Stimulated activated CD4-positive, alpha-beta T cell treated with anti-CD3 and anti-CD28 coated beads, Interleukin-15, amount 100 ng/mL, for 24 hours (primary cell): ENCODE measurements around the gene BCL10.
A peak's percentile ranks its signal among the peaks of the same experiment; 100 is the strongest.
"Not testable (repeated sequence)": the region's sequence is repeated elsewhere in the genome, so short reads cannot be mapped to it uniquely, and the experiment has no call there.

Source experiments
- DNase-seq: peaks from one replicate; pipeline ENCODE4 v3.0.0-alpha.2; 2020

Gene BCL10

GRCh38 chr1:85262985-85263384 is 13.4 kb downstream of the BCL10 start:
- no peak for DNase-seq

GRCh38 chr1:85259912-85260274 is 16.5 kb downstream of the BCL10 start:
- DNase-seq = no peak

DNA sequence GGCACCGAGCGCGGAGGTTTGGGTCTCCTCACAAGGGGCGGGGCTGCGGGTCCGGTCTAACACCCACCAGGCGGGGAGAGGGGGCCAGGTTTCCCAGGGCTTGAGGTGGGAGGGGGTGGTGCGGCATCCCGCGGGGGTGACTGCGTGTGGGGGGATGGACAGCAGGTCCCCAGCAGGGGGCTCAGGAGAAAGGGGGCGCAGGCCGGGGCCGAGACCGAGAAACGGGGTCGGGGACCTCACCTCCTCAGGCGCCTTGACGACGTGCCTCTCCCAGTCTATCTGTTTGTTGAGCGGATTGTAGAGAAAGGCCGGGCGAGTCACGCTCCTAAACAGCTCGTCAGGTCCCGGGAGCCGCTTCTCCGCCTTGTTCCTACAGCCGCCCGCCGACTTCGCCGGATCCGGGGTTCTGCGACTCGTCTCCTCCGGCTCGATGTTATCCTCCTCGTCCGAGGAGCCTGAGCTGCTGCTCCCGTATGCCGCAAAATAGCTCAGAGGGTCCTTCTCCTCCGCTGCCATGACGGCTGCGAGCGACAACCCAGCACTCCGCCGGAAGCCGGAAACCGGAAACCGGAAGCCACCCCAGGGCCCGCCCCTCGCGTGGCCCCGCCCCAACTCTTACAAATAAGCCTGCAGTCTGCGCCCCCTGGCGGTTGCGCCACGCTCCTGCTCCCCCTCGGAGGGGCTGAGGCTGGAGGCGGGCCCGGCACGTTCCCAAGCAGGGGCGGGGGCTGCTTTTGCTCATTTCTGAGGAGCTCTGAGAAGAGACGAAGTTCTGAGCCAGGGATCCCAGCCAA is 17.1 kb downstream of the BCL10 start, which contains the start of gene C1orf52:
TSS of gene C1orf52 (minus strand) at position 545 of the 794 bp plus-strand sequence. CDS start at position 516, 29 bp downstream.
- DNase-seq = peak; percentile 97

DNA sequence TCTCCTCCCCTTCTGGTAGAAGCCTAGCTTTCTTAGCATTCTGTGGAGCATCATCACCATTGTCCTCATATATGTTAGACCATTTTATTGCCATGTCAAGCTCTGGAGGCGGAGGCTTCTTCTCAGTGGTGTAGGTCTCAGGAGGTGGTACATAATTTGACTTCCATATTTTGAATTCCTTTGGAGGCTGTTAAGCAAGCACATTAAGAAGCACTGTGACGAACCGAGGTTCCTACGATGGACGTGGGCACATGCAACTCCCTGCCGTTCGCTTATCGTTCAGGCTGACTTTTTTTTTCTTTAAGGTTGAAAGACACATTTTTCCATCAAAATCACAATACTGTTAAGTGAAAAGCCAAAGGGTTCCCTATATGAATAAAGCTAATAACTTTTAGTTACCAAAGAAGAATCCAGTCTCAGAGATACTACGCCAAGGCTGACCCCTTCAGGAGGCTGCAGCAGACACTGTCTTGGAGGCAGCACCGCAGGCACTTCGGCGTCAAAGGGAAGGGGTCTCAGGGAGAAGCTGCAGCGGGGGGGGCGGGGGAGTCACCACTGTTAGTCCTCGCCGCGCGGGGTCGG is 17.8 kb downstream of the BCL10 start:
- no peak for DNase-seq

DNA sequence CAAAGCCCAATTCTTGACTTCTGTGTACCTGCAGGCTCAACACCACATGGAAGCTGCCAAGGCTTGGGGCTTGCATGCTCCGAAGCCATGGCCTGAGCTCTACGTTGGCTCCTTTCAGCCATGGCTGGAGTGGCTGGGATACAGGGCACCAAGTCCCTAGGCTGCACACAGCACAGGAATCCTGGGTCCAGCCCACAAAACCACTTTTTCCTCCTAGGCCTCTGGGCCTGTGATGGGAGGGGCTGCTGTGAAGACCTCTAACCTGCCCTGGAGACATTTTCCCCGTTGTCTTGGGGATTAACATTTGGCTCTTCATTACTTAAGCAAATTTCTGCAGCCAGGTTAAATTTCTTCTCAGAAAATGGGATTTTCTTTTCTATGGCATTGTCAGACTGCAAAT is 27.4 kb downstream of the BCL10 start:
- DNase-seq = not testable (repeated sequence)

DNA sequence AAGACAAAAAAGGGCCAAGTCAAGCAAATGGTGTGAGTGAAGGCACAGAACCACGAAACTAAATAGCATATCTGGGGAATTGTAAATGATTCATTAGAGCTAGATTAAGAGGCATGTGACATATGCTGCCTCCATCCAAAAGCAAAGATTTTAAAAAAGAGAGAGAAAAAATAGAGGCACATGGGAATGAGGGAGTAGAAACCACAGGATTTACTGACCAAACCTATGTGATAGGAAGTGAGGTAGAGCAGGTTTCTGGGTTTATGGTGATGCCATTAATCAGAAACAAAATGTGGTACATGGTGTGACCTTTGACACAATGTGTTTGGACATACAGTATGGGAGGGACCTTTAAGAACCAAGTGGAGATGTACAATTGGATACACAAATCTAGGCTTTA is 30.5 kb downstream of the BCL10 start:
- DNase-seq = no peak

DNA sequence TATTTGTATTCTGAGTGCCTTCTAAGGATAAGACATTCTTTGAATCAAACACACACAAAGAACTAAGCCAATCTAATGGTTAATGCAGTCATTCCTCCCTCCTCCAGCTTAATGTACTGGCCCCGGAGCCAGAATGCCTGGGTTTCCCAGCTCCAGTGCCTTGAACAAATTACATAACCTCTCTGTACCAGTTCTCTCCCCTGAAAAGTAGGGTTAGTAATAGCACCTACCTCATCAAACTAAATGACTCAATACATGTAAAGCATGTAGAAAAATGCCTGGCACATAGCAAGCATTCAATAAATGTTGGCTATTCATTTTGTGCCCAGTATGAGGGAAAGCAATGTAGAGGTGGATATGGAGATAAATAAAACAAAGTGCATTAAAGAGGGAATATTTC is 31.0 kb downstream of the BCL10 start:
- no peak for DNase-seq

DNA sequence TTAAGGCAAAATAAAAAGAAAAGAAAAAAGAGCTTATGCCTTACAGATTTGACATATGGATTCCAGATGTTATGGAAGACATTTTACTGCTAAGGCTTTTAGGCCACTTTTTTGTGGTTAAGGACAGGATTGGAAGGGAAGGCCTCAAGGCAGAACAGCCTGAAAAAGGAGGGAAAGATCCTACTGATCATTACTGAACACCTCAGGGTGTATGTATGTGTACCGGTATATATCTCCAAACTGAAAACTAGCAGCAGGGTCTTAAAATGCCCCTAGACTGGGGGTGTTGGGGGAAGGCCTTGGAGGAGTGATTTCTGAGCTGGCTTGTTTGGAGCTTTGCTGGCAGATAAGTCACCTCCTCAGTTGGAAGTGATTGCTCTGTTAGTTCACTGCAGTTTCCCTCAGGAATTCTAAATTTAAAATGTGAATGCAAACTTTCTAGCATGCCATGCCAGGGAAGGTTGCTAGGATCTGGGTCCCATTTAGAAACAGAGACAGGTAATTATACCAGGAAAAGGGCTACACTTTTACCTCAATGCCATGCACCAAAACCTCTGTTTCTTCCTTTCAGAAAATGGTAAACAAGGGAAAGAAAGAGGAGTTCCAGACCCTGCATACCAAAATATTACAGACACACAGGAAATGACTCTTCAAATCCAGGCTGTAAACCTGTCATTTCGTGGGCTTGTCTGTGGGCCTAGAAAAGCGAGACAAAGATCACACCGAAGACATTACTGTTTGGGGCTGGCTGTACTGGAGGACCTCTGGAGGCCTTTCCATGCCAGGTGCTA is 32.0 kb downstream of the BCL10 start:
- no peak for DNase-seq

- no peak for DNase-seq
These were observed 33.1 kb downstream of the BCL10 start for GRCh38 chr1:85243372-85243771.

DNA sequence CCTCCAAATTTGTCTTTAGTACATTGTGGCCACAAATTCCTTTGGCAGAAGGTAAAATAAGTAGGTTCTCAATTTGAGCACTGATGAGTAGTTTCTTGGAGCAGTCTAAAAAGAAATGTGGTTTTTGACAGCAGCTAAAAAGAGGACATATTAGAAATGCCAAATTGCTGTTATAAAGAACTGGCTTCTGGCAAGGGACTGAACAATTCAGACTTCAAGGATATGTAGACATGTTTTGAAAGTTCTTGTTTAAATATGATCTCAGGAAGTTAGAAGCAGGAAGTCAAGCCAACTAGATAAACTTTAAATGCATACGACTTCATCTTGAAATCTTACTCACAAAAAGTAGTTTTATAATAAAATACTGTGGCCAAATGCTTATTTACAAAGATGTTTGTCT is 35.8 kb downstream of the BCL10 start:
- no peak for DNase-seq

- DNase-seq = peak; percentile 17
These were observed 36.2 kb downstream of the BCL10 start for GRCh38 chr1:85240174-85240601.

DNA sequence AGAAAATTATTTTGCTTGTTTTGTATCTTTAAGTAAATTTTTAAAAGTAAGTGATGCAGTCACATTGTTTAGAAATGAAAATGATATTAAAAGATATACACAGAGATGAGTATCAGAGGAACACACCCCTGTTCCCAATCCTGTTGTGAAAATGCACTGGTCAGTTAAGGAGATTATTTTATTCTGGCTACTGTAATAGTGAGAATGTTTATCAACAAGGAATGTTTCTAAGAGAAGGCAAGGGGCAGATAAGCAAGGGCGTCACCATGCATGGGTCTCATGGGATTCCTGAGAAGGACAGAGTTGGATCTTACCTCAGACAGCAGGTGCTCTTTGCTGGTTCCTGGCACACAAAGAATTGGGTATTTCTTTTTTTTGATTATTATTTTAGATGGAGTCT is 38.8 kb downstream of the BCL10 start:
- no peak for DNase-seq

DNA sequence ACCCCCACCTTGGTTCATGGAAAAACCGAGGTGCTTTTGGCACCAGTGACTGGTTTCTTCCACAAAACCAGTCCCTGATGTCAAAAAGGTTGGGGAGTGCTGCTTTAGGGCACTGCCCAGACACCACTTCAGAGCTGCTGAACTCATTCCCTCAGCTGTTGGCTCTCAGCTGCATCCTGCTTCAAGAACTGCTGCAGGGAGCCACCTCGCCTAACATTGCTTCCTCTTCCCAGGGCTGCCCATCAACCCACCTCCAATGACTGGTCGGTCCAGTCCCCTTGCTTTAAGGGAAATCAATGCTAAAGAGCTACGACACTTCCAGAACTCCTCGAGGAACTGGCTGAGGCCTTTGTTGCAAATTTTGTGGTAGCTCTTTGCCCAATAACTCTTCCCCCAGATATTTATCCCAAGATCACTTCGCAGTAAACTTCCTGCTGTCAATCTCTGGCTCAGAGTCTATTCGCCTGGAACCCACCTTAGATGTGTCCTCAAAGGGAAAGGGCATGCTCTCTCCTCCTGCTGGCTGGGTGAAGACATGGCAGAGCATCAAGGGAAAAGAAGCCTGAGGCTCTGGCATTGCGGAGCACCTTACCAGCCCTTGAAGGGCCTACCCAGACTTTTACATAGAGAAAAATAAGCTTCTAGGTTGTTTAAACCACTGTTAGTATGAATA is 46.0 kb downstream of the BCL10 start:
- no peak for DNase-seq

DNA sequence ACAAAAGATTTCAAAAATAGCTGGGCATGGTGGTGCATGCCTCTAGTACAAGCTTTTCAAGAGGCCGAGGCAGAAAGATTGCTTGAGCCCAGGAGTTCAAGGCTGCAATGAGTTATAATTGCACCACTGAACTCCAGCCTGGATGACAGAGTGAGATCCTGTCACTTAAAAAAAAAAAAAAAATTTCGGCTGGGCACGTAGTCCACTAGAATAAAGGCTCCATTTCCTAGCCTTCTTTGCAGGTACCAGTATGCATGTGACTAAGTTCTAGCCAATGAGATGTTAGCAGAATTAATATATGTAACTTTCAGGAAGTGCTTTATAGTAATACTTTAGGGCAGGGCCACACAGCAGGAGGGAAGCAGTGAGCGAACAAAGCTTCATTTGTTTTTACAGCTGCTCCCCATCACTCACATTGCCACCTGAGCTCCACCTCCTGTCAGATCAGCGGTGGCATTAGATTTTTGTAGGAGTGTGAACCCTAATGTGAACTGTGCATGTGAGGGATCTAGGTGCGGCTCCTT is 46.8 kb downstream of the BCL10 start:
- no peak for DNase-seq

DNA sequence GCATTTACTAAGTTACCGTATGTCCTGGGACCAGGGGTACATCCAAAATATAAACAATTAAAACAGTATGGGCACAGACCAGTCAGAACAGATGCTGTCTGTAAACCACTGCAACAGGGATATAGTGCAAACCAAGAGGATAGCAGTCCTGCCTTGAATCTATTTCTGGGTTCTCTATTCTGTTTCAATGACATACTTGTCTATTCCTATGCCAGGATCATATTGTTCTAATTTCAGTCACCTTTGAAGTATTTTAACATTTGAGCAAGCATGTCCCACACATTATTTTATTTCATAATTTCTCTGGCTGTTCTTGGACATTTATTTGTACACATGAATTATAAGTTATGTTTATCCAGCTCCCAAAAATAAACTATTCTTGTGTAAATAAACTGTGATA is 47.5 kb downstream of the BCL10 start:
- DNase-seq = no peak

GRCh38 chr1:85225624-85226380 is 50.6 kb downstream of the BCL10 start:
- DNase-seq = no peak

DNA sequence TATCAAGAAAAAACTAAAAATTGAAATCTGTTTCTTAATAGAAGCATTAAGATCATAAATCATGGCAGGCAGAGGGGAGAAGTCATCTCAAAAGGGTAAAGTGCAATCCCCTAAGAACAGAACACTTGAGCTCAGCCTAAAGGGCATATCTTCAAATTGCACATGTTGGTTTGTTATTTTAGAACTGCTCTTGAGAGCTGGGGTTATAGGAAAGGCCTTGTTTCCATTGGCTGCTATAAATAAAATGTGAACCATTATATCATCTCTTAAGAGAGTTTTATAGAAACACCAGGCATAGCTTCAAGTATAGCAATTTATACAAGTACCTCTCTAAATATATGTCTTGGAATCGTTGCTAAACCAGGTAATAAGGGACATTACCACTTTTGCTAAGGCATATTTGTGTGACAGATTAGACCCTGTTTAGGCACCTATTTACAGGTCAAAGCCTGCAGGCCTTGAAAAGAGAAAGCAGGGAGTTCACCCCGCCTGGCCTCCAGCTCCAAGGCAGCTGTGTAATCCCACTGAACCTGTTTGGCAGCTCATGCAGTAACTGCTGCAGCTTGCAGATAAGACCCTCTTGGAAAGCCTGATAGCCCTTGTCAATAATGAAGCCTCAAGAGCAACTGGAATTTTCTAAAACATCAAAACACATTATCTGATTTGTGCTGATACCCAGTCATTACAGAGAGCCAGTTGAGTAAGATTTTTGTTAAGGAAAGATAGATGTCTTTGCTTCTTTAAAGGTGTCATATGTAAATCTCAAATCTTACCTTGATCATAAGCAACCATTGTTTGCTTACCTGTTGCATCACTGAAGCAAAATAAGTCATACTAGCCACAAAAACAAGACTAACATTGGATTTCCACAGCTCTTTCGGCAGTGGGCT is 51.5 kb downstream of the BCL10 start:
- DNase-seq = no peak

DNA sequence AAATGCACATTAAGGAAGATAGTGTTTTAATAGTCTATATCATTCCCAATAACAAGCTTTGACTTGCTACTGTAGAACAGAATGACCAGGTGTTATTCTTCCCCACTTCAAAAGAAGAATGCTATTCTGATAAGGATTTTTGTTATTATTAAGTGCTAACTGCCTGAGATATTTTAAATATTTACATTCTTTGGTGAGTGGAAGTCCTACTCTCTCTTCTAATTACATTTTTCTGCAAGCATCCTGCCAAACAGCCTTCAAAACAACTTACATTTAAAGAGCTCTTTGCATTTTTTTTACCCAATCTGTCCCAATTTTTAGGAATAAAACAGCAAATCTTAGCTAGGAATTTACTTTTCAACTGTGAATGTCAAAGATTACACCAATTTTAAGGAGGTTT is 52.1 kb downstream of the BCL10 start:
- DNase-seq = no peak

GRCh38 chr1:85223334-85223733 is 53.1 kb downstream of the BCL10 start:
- DNase-seq = no peak

- no peak for DNase-seq
These were observed 55.7 kb downstream of the BCL10 start for GRCh38 chr1:85220756-85221201.
